Uterus (tissue), 2 donors: ENCODE results near the gene COPS7A.

Source experiments
- CTCF ChIP-seq, 4 experiments: fragments of 200-600 bp in 2 of 4; fragments of 450-650 bp in 2 of 4; sonication (generic) in 2 of 4; IDR thresholded peaks; one replicate each; pipeline ENCODE4 v1.5.1; 2016 to 2019; ENCODE audit warnings: antibody characterized with exemption in 4 of 4, mild to moderate bottlenecking in 2 of 4, moderate library complexity in 1 of 4
- POLR2A ChIP-seq, 2 donors: fragments of 450-650 bp; IDR thresholded peaks; one replicate each; pipeline ENCODE4 v1.6.1; 2016; ENCODE audit warnings: antibody characterized with exemption in 2 of 2, mild to moderate bottlenecking in 1 of 2, moderate library complexity in 1 of 2

- TF ChIP-seq CTCF (IDR thresholded peaks at IDR 0.05) (no peak), POLR2A (IDR thresholded peaks at IDR 0.05) (no peak)
Observed at GRCh38 chr12:6725350-6725749, 1.5 kb downstream of the COPS7A start.
